Sigmoid colon (tissue), 7 donors: ENCODE data around the gene TFAP2B. TPM values are rescaled to one million over a fixed set of nuclear protein-coding genes. Genes with fewer than 3 reads are reported as not detected.

Experiments
- DNase-seq: peaks from one replicate; pipeline ENCODE4 v3.0.0-alpha.2; 2019
- H3K27ac ChIP-seq, 4 donors: fragments of 200-600 bp; sonication (generic); one replicate each; pipeline ENCODE4 v1.5.1; 2016 to 2019; ENCODE audit warnings: mild to moderate bottlenecking in 1 of 4
- H3K27me3 ChIP-seq, 3 donors: fragments of 200-600 bp; sonication (generic); one replicate each; pipeline ENCODE4 v1.5.1; 2019; ENCODE audit warnings: mild to moderate bottlenecking in 1 of 3
- H3K36me3 ChIP-seq, 4 donors: fragments of 200-600 bp; sonication (generic); one replicate each; pipeline ENCODE4 v1.5.1; 2016 to 2019
- H3K4me1 ChIP-seq, 4 donors: fragments of 200-600 bp; sonication (generic); one replicate each; pipeline ENCODE4 v1.5.1; 2017 to 2019
- H3K4me3 ChIP-seq, 4 donors: fragments of 200-600 bp; sonication (generic); one replicate each; pipeline ENCODE4 v1.5.1; 2017 to 2019; ENCODE audit warnings: mild to moderate bottlenecking in 2 of 4, moderate library complexity in 1 of 4
- H3K9me3 ChIP-seq, 4 donors: fragments of 200-600 bp in 3 of 4; sonication (generic) in 3 of 4; one replicate each; pipeline versions ENCODE4 v1.5.1 to v1.6.1; 2013 to 2019
- CTCF ChIP-seq, 4 experiments: fragments of 450-650 bp in 3 of 4; fragments of 200-600 bp in 1 of 4; IDR thresholded peaks; one replicate each; pipeline ENCODE4 v1.5.1; 2016 to 2019; ENCODE audit warnings: antibody characterized with exemption in 4 of 4, mild to moderate bottlenecking in 3 of 4, moderate library complexity in 2 of 4
- EP300 ChIP-seq, 4 donors: sonication (generic); formaldehyde crosslinking; IDR thresholded peaks; one replicate each; pipeline ENCODE4 v1.6.1; 2017; ENCODE audit warnings: antibody characterized with exemption in 4 of 4
- POLR2A ChIP-seq, 2 donors: fragments of 450-650 bp; IDR thresholded peaks; one replicate each; pipeline ENCODE4 v1.6.1; 2016; ENCODE audit warnings: antibody characterized with exemption in 2 of 2, mild to moderate bottlenecking in 2 of 2, moderate library complexity in 2 of 2
- POLR2AphosphoS5 ChIP-seq, 4 donors: sonication (generic); formaldehyde crosslinking; IDR thresholded peaks; one replicate each; pipeline ENCODE4 v1.6.1; 2017; ENCODE audit warnings: antibody characterized with exemption in 4 of 4
- WGBS, 2 donors: extraction: QIAGEN DNeasy Blood & Tissue Kit; methylation state at CpG; one replicate each; pipeline ENCODE4 v1.1.7; 2013; 5-methylcytosine and 5-hydroxymethylcytosine counted together
- intact Hi-C: fragments of 100-400 bp; cut with DNase I; formaldehyde crosslinking; loops from one replicate; pipeline ENCODE4 v1.15.1; 2023
- polyA plus RNA-seq, 3 donors: library from polyadenylated mRNA; stranded (reverse); fragments of 200-250 nt; gene quantifications; one replicate each; pipeline ENCODE4 v1.2.3, GENCODE V29; 2013
- total RNA-seq, 4 donors: library from RNA; depleted of rRNA; stranded (reverse); fragments of >200 nt; gene quantifications; one replicate each; pipeline ENCODE4 v1.1.0, GENCODE V29; 2016
- donor health status: healthy with polysubstance abuse.
- donor health status: Bipolar disorder and iron deficiency.
- donor health status: healthy.

TFAP2B gene
- total and polyA plus RNA-seq, 7 donors: under 0.01 to 0.66 (median 0.01) TPM; not detected in 4

- 36 to 40% methylated on average over 1 of the region's 1 CpG for WGBS, 2 donors
- Histone ChIP-seq H3K27me3 (no peaks in the 10 kb centered on the region), H3K4me3 (no peak overlapping the region), H3K9me3 (no peaks in the 10 kb centered on the region), H3K36me3 (no peaks in the 10 kb centered on the region), H3K4me1 (no peaks in the 10 kb centered on the region), H3K27ac (no peak overlapping the region)
- TF ChIP-seq POLR2AphosphoS5 (IDR thresholded peaks at IDR 0.05) (no peak), POLR2A (IDR thresholded peaks at IDR 0.05) (no peak)
- intact Hi-C loops: no loop called here
- no peak for DNase-seq
These were observed 45.9 kb downstream of the TFAP2B start for GRCh38 chr6:50864601-50865000.

- Histone ChIP-seq H3K4me1 (no peaks in the 10 kb centered on the region), H3K9me3 (no peaks in the 10 kb centered on the region), H3K4me3 (no peak overlapping the region), H3K36me3 (no peaks in the 10 kb centered on the region), H3K27me3 (no peaks in the 10 kb centered on the region), H3K27ac (no peak overlapping the region)
- TF ChIP-seq POLR2A (IDR thresholded peaks at IDR 0.05) (no peak), EP300 (IDR thresholded peaks at IDR 0.05) (no peak), POLR2AphosphoS5 (IDR thresholded peaks at IDR 0.05) (no peak), CTCF (IDR thresholded peaks at IDR 0.05) (no peak)
- WGBS, 2 donors: 95 to 99% methylated on average over 1 of the region's 1 CpG
- no peak for DNase-seq
- intact Hi-C loops: no loop called here
These were observed 49.8 kb downstream of the TFAP2B start for GRCh38 chr6:50868466-50868865.

- TF ChIP-seq CTCF (IDR thresholded peaks at IDR 0.05) (no peak), POLR2A (IDR thresholded peaks at IDR 0.05) (no peak), POLR2AphosphoS5 (IDR thresholded peaks at IDR 0.05) (no peak), EP300 (IDR thresholded peaks at IDR 0.05) (no peak)
- 51 to 67% methylated on average over 1 of the region's 1 CpG for WGBS, 2 donors
- Histone ChIP-seq H3K36me3 (no peaks in the 10 kb centered on the region), H3K27ac (no peak overlapping the region), H3K27me3 (no peaks in the 10 kb centered on the region), H3K4me1 (no peaks in the 10 kb centered on the region), H3K9me3 (no peaks in the 10 kb centered on the region), H3K4me3 (no peak overlapping the region)
- no peak for DNase-seq
- intact Hi-C loops: no loop called here
These were observed 54.5 kb downstream of the TFAP2B start for GRCh38 chr6:50873167-50873566.

GRCh38 chr6:50884364-50884763, 65.7 kb downstream of the TFAP2B start:
- WGBS, 2 donors: 29 to 51% methylated on average over 3 of the region's 3 CpGs
- intact Hi-C loops: no loop called here
- H3K27me3 ChIP-seq: no peaks in the 10 kb centered on the region
- no peak for DNase-seq
- H3K4me3 ChIP-seq: no peak overlapping the region
- TF ChIP-seq EP300 (IDR thresholded peaks at IDR 0.05): no peak
- H3K27ac ChIP-seq: no peak overlapping the region
- H3K36me3 ChIP-seq: no peaks in the 10 kb centered on the region
- no peaks in the 10 kb centered on the region for H3K4me1 ChIP-seq
- no peaks in the 10 kb centered on the region for H3K9me3 ChIP-seq

- DNase-seq: no peak
- no peaks in the 10 kb centered on the region for H3K9me3 ChIP-seq
- no peaks in the 10 kb centered on the region for H3K36me3 ChIP-seq
- H3K27ac ChIP-seq: no peak overlapping the region
- no peaks in the 10 kb centered on the region for H3K4me1 ChIP-seq
- intact Hi-C loops: no loop called here
- WGBS, 2 donors: 79 to 82% methylated on average over 1 of the region's 1 CpG
- no peak overlapping the region for H3K4me3 ChIP-seq
- H3K27me3 ChIP-seq: no peaks in the 10 kb centered on the region
- TF ChIP-seq EP300 (IDR thresholded peaks at IDR 0.05) (no peak), POLR2AphosphoS5 (IDR thresholded peaks at IDR 0.05) (no peak), POLR2A (IDR thresholded peaks at IDR 0.05) (no peak), CTCF (IDR thresholded peaks at IDR 0.05) (no peak)
These were observed 68.4 kb downstream of the TFAP2B start for GRCh38 chr6:50887112-50887511.

- DNase-seq: no peak
- Histone ChIP-seq H3K27me3 (no peaks in the 10 kb centered on the region), H3K4me1 (no peaks in the 10 kb centered on the region), H3K27ac (no peak overlapping the region), H3K4me3 (no peak overlapping the region), H3K9me3 (no peaks in the 10 kb centered on the region), H3K36me3 (no peaks in the 10 kb centered on the region)
- TF ChIP-seq CTCF (IDR thresholded peaks at IDR 0.05) (no peak), EP300 (IDR thresholded peaks at IDR 0.05) (no peak), POLR2AphosphoS5 (IDR thresholded peaks at IDR 0.05) (no peak), POLR2A (IDR thresholded peaks at IDR 0.05) (no peak)
- 67 to 77% methylated on average over 3 of the region's 3 CpGs for WGBS, 2 donors
- intact Hi-C loops: no loop called here
These were observed 70.8 kb downstream of the TFAP2B start for GRCh38 chr6:50889497-50889896.
